ENCODE results near the gene ZRANB1.

DNA sequence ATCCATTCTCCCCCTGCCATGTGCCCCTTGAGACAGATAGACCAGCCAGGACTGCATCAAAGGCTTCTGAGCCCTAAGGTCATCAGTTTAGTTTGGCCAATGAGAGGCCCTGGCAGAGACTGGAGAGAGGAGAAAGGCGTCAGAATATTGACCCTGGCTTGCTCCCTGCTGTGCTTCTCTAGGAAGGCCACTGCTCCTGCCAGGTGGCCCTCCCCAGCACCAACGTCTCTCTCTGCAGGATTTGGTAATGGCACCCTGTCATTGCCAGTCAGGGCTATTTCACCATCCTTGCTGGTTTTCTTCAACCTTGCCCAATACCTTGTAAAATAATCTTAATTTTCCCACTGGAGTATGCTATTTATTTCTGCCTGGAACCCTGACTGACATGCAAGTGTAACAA is 38.8 kb upstream of the ZRANB1 start:
- TF ChIP-seq POLR2A (IDR thresholded peaks at IDR 0.05): no peak
- TF ChIP-seq CTCF (IDR thresholded peaks at IDR 0.05): no peak

All from testis (tissue), 2 donors.